Endothelial cell of umbilical vein (primary cell): ENCODE results near the gene TGM1.

Experiments
- GATA2 ChIP-seq: IDR thresholded peaks from 2 replicates; pipeline ENCODE4 v1.7.0; 2011; ENCODE audit warnings: low read depth, mild to moderate bottlenecking, moderate library complexity, mixed read lengths, low read length; ENCODE audit not compliant: insufficient read length, insufficient read depth
- POLR2AphosphoS5 ChIP-seq: IDR thresholded peaks from 2 replicates; pipeline ENCODE4 v1.6.1; 2012; ENCODE audit warnings: low read depth, mild to moderate bottlenecking, control low read depth, low read length, moderate library complexity; ENCODE audit not compliant: insufficient read depth
- TF ChIP-seq, protein P1 (sequence below), 2 donors: IDR thresholded peaks; 1 replicate in 1 of 2; 2 replicates in 1 of 2; pipeline ENCODE4 v1.5.1; 2011; ENCODE audit warnings: low read length in 2 of 2, mild to moderate bottlenecking in 2 of 2, moderate library complexity in 2 of 2, control low read depth in 1 of 2, inconsistent platforms in 1 of 2, low read depth in 1 of 2; ENCODE audit not compliant: insufficient read depth in 1 of 2; ENCODE audit errors: extremely low read depth in 1 of 2
- TF ChIP-seq, protein P2 (sequence below): IDR thresholded peaks from 2 replicates; pipeline ENCODE4 v1.6.1; 2011; ENCODE audit not compliant: insufficient read depth, insufficient read length

DNA sequence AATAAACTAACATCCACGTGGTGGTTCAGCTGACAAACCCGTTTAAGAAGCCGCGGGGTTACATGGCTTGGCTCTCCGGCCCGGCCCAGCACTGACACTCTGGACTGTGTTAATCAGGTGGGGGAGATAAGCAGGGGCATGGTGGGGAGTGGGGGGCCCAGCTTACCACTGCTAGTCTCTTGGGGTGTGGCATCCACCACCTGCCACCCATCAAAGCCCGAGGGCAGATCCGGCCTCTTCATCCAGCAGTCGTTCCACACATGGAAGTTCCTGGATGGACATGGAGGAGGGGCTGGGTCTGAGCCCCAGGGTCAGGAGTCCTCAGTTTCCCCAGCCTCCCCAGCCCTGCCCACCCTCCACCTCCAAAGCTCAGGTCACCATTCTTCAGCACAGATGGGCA is 4.9 kb downstream of the TGM1 start:
- TF ChIP-seq POLR2AphosphoS5 = no peak
- TF ChIP-seq, protein P1, sequence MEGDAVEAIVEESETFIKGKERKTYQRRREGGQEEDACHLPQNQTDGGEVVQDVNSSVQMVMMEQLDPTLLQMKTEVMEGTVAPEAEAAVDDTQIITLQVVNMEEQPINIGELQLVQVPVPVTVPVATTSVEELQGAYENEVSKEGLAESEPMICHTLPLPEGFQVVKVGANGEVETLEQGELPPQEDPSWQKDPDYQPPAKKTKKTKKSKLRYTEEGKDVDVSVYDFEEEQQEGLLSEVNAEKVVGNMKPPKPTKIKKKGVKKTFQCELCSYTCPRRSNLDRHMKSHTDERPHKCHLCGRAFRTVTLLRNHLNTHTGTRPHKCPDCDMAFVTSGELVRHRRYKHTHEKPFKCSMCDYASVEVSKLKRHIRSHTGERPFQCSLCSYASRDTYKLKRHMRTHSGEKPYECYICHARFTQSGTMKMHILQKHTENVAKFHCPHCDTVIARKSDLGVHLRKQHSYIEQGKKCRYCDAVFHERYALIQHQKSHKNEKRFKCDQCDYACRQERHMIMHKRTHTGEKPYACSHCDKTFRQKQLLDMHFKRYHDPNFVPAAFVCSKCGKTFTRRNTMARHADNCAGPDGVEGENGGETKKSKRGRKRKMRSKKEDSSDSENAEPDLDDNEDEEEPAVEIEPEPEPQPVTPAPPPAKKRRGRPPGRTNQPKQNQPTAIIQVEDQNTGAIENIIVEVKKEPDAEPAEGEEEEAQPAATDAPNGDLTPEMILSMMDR (IDR thresholded peaks at IDR 0.05; ENCODE audit: extremely low read depth in 1 of 2, insufficient read depth in 1 of 2, low read depth in 1 of 2, low read length in 2 of 2) = no peak
- TF ChIP-seq, protein P2, sequence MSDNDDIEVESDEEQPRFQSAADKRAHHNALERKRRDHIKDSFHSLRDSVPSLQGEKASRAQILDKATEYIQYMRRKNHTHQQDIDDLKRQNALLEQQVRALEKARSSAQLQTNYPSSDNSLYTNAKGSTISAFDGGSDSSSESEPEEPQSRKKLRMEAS = no peak
- no peak for TF ChIP-seq GATA2
